AG04450 (cell line): Measurements from ENCODE around the gene NPAS3. TPM values are rescaled to one million over a fixed set of nuclear protein-coding genes. Genes with fewer than 3 reads are reported as not detected.

Experiments
- CTCF ChIA-PET: fragments of 300-600, 350-600 bp; formaldehyde crosslinking; extraction: SDS; loops from one replicate; lab custom pipeline; 2022; ENCODE audit warnings: antibody characterized with exemption, inconsistent platforms; lab: Charles Lee
- POLR2A ChIA-PET: fragments of 350-600 bp; formaldehyde crosslinking; extraction: SDS; loops from one replicate; lab custom pipeline; 2021; ENCODE audit warnings: antibody characterized with exemption, inconsistent platforms; lab: Yijun Ruan, JAX
- DNase-seq: peaks from one replicate; pipeline ENCODE4 v3.0.0-alpha.2; 2011; ENCODE audit warnings: low read depth, low spot score
- H3K27ac ChIP-seq: one replicate; pipeline ENCODE4 v1.5.1; 2012; ENCODE audit warnings: low read depth, low read length, control low read depth
- H3K27me3 ChIP-seq: one replicate; pipeline ENCODE4 v1.6.0; 2012; ENCODE audit warnings: low read length; ENCODE audit not compliant: control insufficient read depth, insufficient read depth
- H3K4me3 ChIP-seq: 2 replicates; pipeline ENCODE4 v1.5.1; 2011; ENCODE audit warnings: mild to moderate bottlenecking, low read depth, low read length, control low read depth
- H3K9me3 ChIP-seq: 2 replicates; pipeline ENCODE4 v1.5.1; 2012; ENCODE audit warnings: low read length; ENCODE audit not compliant: control insufficient read depth, insufficient read depth
- polyA plus RNA-seq: library from polyadenylated mRNA; depleted of rRNA; stranded (reverse); fragments of >200 nt; gene quantifications from 2 replicates; pipeline ENCODE4 v1.2.3, GENCODE V29; 2011
- TF ChIP-seq, protein P1 (sequence below): IDR thresholded peaks from 2 replicates; pipeline ENCODE4 v1.5.1; 2011; ENCODE audit warnings: low read depth, low read length, control low read depth, inconsistent platforms

NPAS3 gene
- polyA plus RNA-seq, 1 experiment, result not detected

DNA sequence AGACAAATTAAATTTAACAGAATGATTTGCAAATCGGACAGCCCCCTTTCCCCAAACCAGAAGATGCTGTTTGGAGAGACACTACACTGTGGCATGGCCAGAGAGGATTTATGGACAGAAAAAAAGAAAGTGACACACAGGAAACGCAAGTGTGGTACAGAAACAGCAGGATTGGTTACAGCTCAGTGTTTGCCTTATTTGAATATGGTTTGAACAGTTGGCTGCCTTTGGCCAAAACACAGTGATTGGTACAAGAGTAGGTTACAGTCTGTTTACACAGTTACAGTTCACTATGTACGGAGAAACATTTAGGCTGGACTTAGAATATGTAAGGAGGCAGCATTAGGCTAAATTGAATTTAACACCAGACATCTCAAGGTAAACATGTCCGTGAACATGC, 335.3 kb downstream of the NPAS3 start:
- H3K27ac ChIP-seq, result no peak overlapping the region
- no peak for DNase-seq
- no peaks in the 10 kb centered on the region for H3K9me3 ChIP-seq
- no peak overlapping the region for H3K4me3 ChIP-seq
- no peaks in the 10 kb centered on the region for H3K27me3 ChIP-seq
- CTCF ChIA-PET, result no interaction called here
- POLR2A ChIA-PET, result no interaction called here
- TF ChIP-seq, protein P1, sequence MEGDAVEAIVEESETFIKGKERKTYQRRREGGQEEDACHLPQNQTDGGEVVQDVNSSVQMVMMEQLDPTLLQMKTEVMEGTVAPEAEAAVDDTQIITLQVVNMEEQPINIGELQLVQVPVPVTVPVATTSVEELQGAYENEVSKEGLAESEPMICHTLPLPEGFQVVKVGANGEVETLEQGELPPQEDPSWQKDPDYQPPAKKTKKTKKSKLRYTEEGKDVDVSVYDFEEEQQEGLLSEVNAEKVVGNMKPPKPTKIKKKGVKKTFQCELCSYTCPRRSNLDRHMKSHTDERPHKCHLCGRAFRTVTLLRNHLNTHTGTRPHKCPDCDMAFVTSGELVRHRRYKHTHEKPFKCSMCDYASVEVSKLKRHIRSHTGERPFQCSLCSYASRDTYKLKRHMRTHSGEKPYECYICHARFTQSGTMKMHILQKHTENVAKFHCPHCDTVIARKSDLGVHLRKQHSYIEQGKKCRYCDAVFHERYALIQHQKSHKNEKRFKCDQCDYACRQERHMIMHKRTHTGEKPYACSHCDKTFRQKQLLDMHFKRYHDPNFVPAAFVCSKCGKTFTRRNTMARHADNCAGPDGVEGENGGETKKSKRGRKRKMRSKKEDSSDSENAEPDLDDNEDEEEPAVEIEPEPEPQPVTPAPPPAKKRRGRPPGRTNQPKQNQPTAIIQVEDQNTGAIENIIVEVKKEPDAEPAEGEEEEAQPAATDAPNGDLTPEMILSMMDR, result no peak

DNA sequence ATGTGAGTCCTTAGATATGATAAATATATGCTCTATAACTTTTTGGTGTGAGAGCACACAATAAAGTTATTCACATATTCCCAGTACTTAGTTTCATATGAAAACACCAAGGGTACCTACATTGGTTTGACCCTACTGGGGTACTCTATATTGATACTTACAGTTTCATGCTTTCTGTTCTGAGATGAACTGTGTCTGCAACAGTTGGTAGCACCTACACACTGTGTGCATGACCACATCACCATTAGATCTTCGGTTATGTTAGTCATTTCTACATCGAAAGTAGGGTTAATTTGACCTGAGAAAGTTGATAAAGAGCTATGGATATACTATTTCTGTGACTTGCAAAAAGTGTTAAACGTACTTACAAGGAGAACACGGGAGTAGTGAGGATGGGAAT, 337.2 kb downstream of the NPAS3 start:
- TF ChIP-seq, protein P1, result no peak
- no peak for DNase-seq

DNA sequence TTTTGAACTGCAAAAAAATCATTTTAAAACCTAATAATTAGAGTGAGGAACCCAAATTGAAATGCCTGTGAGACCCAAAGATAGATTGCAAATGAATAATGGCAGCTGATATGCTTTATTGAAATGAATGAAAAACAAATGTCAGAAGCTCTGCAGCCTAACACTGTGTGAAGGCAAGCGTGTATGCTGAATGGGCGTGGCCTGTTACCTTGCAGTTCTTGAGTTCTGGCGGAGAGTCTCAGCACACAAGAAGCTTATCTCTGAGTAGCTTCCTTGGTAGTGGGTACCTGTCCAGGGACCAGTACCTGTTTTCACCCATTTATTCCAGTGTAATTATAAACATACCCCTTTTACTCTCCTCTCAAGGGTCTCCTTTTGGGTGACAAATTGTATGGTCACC, 341.2 kb downstream of the NPAS3 start:
- no peak overlapping the region for H3K27ac ChIP-seq
- ChIA-PET CTCF (no interaction called here), POLR2A (no interaction called here)
- no peak overlapping the region for H3K4me3 ChIP-seq
- DNase-seq, result no peak
- TF ChIP-seq, protein P1, result no peak
- no peaks in the 10 kb centered on the region for H3K27me3 ChIP-seq
- no peaks in the 10 kb centered on the region for H3K9me3 ChIP-seq

More for the DNA sequence above, 337.2 kb downstream of the NPAS3 start:
- no peaks in the 10 kb centered on the region for H3K27me3 ChIP-seq
- CTCF ChIA-PET, result no interaction called here
- H3K27ac ChIP-seq, result no peak overlapping the region
- POLR2A ChIA-PET, result no interaction called here
- no peaks in the 10 kb centered on the region for H3K9me3 ChIP-seq
- H3K4me3 ChIP-seq, result no peak overlapping the region

DNA sequence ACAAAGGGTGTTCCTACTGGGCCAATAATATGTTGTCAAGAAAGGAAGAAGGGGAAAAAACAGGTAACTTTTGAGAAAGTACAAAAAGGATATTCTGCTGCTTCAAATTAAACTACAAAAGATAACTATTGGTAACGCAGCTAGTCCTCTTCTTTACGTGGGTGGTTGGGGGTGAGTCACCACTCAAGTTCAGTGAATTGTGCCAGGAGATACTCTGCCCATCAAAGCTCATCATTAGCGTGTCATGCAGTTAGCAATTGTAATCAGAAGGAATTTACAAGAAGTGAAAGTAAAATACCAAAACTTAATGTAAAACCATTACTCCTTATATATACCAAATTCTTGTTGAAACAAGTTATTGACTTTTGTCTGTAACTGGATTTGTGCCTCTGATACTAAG, 342.0 kb downstream of the NPAS3 start:
- no peak for DNase-seq
- TF ChIP-seq, protein P1, result no peak
- ChIA-PET POLR2A (no interaction called here), CTCF (no interaction called here)
- Histone ChIP-seq H3K27ac (no peak overlapping the region), H3K27me3 (no peaks in the 10 kb centered on the region), H3K9me3 (no peaks in the 10 kb centered on the region), H3K4me3 (no peak overlapping the region)

DNA sequence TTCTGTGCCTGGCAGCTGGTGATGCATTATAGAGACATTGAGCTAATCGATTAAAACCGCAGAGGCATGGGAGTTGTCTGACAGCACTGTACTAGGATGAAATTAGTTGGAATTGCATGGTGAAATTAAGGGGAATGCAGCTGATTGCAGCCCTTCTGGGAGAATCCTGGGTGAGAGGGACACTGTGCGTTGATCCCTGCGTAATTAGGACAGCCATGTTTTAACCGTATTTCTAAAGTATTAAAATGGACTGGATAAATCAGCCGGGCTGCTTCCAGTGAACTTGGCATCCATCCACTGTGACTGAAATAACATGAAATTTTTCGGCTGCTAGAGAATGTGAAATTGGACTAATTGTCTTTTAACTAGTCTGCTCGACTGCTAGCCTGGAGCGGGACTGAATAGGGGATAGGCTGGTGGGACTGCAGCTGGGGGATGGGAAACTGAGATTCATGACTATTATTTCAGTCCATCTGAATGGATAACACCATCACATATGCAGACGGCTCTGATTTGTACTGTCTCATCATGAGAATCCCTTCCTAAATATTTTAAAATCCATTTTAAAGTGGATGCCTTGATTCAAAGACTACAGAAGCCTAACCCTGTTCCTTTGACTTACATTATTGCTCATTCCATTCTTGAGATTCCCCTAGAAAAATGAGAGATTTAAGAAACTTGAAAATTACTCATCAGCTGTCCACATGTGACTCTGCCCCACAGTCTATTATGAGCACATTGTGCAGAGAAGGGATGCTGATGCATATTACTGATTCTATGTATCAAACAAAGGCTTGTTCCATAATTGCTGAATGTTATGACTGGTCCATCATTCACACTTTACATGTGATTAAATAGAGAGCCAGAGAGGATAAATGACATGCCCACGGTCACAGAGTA, 343.9 kb downstream of the NPAS3 start:
- ChIA-PET CTCF (no interaction called here), POLR2A (no interaction called here)
- Histone ChIP-seq H3K4me3 (no peak overlapping the region), H3K27ac (no peak overlapping the region), H3K27me3 (no peaks in the 10 kb centered on the region), H3K9me3 (no peaks in the 10 kb centered on the region)
- no peak for DNase-seq
- TF ChIP-seq, protein P1, result no peak
